Ovary (tissue), 3 donors: ENCODE results near the gene UGT1A6.

Experiments
- CTCF ChIP-seq, 3 donors: fragments of 450-650 bp in 2 of 3; fragments of 200-600 bp in 1 of 3; IDR thresholded peaks; one replicate each; pipeline versions ENCODE4 v1.5.1 to v1.8.0; 2016 to 2022; ENCODE audit warnings: antibody characterized with exemption in 3 of 3, mild to moderate bottlenecking in 1 of 3
- EP300 ChIP-seq: sonication (generic); formaldehyde crosslinking; IDR thresholded peaks from one replicate; pipeline ENCODE4 v1.6.1; 2017; ENCODE audit warnings: antibody characterized with exemption
- POLR2A ChIP-seq: fragments of 450-650 bp; IDR thresholded peaks from one replicate; pipeline ENCODE4 v1.6.1; 2017; ENCODE audit warnings: antibody characterized with exemption, mild to moderate bottlenecking, moderate library complexity
- donor health status: DM: no; HTN: no; CAD: no.

- TF ChIP-seq CTCF (IDR thresholded peaks at IDR 0.05) (no peak), EP300 (no peak), POLR2A (no peak)
Observed at GRCh38 chr2:233676046-233676445, 16.6 kb upstream of the UGT1A6 start.
